Gastroesophageal sphincter (tissue), 4 donors: ENCODE results near the gene FMN2. TPM values are rescaled to one million over a fixed set of nuclear protein-coding genes. Genes with fewer than 3 reads are reported as not detected.
"Not testable (repeated sequence)": the region's sequence is repeated elsewhere in the genome, so short reads cannot be mapped to it uniquely, and the experiment has no call there.

Experiments used
- ATAC-seq: fragments of 150-250 bp; one replicate; pipeline ENCODE4 v1.9.1; 2016; ENCODE audit warnings: mild to moderate bottlenecking, moderate library complexity
- H3K27ac ChIP-seq, 4 donors: fragments of 200-600 bp; sonication (generic) in 3 of 4; 1 replicate in 3 of 4; 2 replicates in 1 of 4; pipeline ENCODE4 v1.5.1; 2016 to 2019
- H3K27me3 ChIP-seq: fragments of 200-600 bp; sonication (generic); one replicate; pipeline ENCODE4 v1.5.1; 2019
- H3K36me3 ChIP-seq, 2 donors: fragments of 200-600 bp; sonication (generic); one replicate each; pipeline ENCODE4 v1.5.1; 2019; ENCODE audit warnings: control low read depth in 1 of 2
- H3K4me1 ChIP-seq, 3 donors: fragments of 200-600 bp; sonication (generic); 1 replicate in 2 of 3; 2 replicates in 1 of 3; pipeline ENCODE4 v1.5.1; 2016 to 2019; ENCODE audit warnings: control low read depth in 2 of 3
- H3K4me3 ChIP-seq, 2 donors: fragments of 200-600 bp; sonication (generic); one replicate each; pipeline ENCODE4 v1.5.1; 2019; ENCODE audit warnings: mild to moderate bottlenecking in 1 of 2, moderate library complexity in 1 of 2
- H3K9me3 ChIP-seq, 3 donors: fragments of 200-600 bp; sonication (generic); one replicate each; pipeline ENCODE4 v1.5.1; 2017 to 2019; ENCODE audit warnings: control low read depth in 2 of 3
- EP300 ChIP-seq: sonication (generic); formaldehyde crosslinking; IDR thresholded peaks from one replicate; pipeline ENCODE4 v1.6.1; 2017; ENCODE audit warnings: antibody characterized with exemption, mild to moderate bottlenecking
- POLR2A ChIP-seq, 2 donors: fragments of 450-650 bp; IDR thresholded peaks; one replicate each; pipeline ENCODE4 v1.6.1; 2017; ENCODE audit warnings: antibody characterized with exemption in 2 of 2, mild to moderate bottlenecking in 2 of 2, moderate library complexity in 1 of 2
- POLR2AphosphoS5 ChIP-seq: sonication (generic); formaldehyde crosslinking; IDR thresholded peaks from one replicate; pipeline ENCODE4 v1.6.1; 2017; ENCODE audit warnings: antibody characterized with exemption
- WGBS, 2 donors: methylation state at CpG; one replicate each; pipeline ENCODE4 v1.1.5; 2018; ENCODE audit warnings: low coverage in 1 of 2; 5-methylcytosine and 5-hydroxymethylcytosine counted together
- total RNA-seq, 4 donors: library from RNA; depleted of rRNA; stranded (reverse); fragments of >200 nt; gene quantifications; one replicate each; pipeline ENCODE4 v1.1.0, GENCODE V29; 2016
- TF ChIP-seq, protein P1 (sequence below), 4 experiments: fragments of 200-600 bp in 2 of 4; fragments of 450-650 bp in 2 of 4; sonication (generic) in 1 of 4; IDR thresholded peaks; one replicate each; pipeline ENCODE4 v1.5.1; 2017 to 2019; ENCODE audit warnings: antibody characterized with exemption in 4 of 4, mild to moderate bottlenecking in 2 of 4, moderate library complexity in 2 of 4

The FMN2 gene
- total RNA-seq, 4 donors from 2014 or later, result 0.27 to 8.6 (median 2.7) TPM

GRCh38 chr1:240170806-240171205, 79.1 kb downstream of the FMN2 start:
- no peak for ATAC-seq
- 76 to 78% methylated on average over 4 to 5 of the region's 6 CpGs for WGBS, 2 donors
- H3K9me3 ChIP-seq, result peaks cover 0 to under 1% (median 0%) of the 10 kb centered on the region in 3 donors
- H3K27me3 ChIP-seq, result no peaks in the 10 kb centered on the region
- no peak overlapping the region for H3K4me3 ChIP-seq
- TF ChIP-seq EP300 (no peak), POLR2A (IDR thresholded peaks at IDR 0.05) (no peak), POLR2AphosphoS5 (no peak)
- TF ChIP-seq, protein P1, sequence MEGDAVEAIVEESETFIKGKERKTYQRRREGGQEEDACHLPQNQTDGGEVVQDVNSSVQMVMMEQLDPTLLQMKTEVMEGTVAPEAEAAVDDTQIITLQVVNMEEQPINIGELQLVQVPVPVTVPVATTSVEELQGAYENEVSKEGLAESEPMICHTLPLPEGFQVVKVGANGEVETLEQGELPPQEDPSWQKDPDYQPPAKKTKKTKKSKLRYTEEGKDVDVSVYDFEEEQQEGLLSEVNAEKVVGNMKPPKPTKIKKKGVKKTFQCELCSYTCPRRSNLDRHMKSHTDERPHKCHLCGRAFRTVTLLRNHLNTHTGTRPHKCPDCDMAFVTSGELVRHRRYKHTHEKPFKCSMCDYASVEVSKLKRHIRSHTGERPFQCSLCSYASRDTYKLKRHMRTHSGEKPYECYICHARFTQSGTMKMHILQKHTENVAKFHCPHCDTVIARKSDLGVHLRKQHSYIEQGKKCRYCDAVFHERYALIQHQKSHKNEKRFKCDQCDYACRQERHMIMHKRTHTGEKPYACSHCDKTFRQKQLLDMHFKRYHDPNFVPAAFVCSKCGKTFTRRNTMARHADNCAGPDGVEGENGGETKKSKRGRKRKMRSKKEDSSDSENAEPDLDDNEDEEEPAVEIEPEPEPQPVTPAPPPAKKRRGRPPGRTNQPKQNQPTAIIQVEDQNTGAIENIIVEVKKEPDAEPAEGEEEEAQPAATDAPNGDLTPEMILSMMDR (IDR thresholded peaks at IDR 0.05), result no peak
- no peaks in the 10 kb centered on the region for H3K4me1 ChIP-seq
- H3K27ac ChIP-seq, result no peak overlapping the region
- H3K36me3 ChIP-seq, result no peaks in the 10 kb centered on the region

DNA sequence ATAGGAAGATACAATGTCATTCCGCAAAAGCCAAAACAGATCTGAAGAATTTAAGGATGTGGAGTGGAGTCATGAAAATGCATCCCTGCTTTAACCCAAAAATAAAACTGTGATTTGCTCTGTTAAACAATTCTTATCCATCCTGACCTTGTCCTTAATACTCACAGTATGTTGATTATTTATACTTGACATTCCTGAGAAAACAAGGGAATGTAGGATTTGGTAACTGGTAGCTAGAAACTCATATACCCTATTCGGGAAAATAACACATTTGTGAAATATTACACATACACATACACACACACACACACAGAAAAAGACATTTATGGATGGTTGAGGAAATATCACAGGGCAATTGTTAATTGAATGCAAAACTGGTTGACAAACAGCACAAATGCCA, 80.2 kb downstream of the FMN2 start:
- 80 to 87% methylated on average over 2 of the region's 2 CpGs for WGBS, 2 donors

DNA sequence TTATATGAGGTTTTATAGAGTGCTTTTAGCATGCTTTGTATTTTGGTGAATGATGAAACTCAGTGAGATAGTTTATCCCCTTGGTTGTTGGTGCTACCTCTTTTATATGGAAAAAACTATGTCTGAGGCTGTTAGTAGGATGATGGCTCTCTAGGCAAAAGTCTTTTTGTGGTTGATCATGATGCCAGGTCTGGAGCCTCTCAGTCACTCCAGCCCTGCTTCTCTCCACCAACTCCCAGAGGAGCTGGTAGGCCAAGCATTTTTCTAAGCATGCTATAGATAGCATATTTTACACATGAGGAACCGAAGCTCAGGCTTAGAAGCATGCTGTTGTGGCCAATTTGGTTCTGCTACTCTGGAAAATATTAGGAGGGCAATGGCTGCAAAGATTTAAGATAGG, 82.2 kb downstream of the FMN2 start:
- 80% methylated on average over 1 of the region's 1 CpG; no CpG with 5 or more reads in 1 of the 2 donors for WGBS, 2 donors
- Histone ChIP-seq H3K4me1 (no peaks in the 10 kb centered on the region), H3K27ac (no peak overlapping the region), H3K27me3 (no peaks in the 10 kb centered on the region), H3K9me3 (no peaks in the 10 kb centered on the region), H3K36me3 (no peaks in the 10 kb centered on the region), H3K4me3 (no peak overlapping the region)
- TF ChIP-seq POLR2A (IDR thresholded peaks at IDR 0.05) (no peak), POLR2AphosphoS5 (no peak), EP300 (no peak)
- TF ChIP-seq, protein P1 (IDR thresholded peaks at IDR 0.05), result no peak
- ATAC-seq, result no peak

More for the DNA sequence above, 80.2 kb downstream of the FMN2 start:
- no peaks in the 10 kb centered on the region for H3K9me3 ChIP-seq
- no peak for ATAC-seq
- no peaks in the 10 kb centered on the region for H3K27me3 ChIP-seq
- H3K36me3 ChIP-seq, result no peaks in the 10 kb centered on the region
- no peaks in the 10 kb centered on the region for H3K4me1 ChIP-seq
- no peak overlapping the region for H3K4me3 ChIP-seq
- TF ChIP-seq, protein P1 (IDR thresholded peaks at IDR 0.05), result no peak
- TF ChIP-seq POLR2AphosphoS5 (no peak), POLR2A (IDR thresholded peaks at IDR 0.05) (no peak)
- H3K27ac ChIP-seq, result no peak overlapping the region

DNA sequence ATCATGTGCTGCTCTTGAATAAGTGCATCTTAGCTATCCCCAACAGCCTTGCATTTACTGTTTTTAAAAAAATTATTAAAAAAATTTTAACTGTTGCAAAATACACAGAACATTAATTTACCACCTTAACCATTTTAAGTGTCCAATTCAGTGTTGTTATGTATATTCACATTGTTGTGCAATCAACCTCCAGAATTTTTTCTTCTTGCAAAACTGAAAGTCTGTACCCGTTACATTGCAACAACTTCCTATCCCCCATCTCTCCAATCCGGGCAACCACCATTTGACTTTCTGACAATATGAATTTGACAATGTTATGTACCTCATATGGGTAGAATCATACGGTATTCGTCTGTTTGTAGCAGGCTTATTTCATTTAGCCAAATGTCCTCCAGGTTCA, 83.1 kb downstream of the FMN2 start:
- Histone ChIP-seq H3K4me1 (no peaks in the 10 kb centered on the region), H3K4me3 (no peak overlapping the region), H3K36me3 (no peaks in the 10 kb centered on the region), H3K27me3 (no peaks in the 10 kb centered on the region), H3K27ac (no peak overlapping the region), H3K9me3 (no peaks in the 10 kb centered on the region)
- 90 to 94% methylated on average over 4 of the region's 4 CpGs for WGBS, 2 donors
- no peak for ATAC-seq
- no peak for TF ChIP-seq POLR2A (IDR thresholded peaks at IDR 0.05)
- no peak for TF ChIP-seq EP300
- TF ChIP-seq, protein P1 (IDR thresholded peaks at IDR 0.05), result no peak
- TF ChIP-seq POLR2AphosphoS5, result no peak

- TF ChIP-seq POLR2AphosphoS5, result no peak
- TF ChIP-seq POLR2A (IDR thresholded peaks at IDR 0.05), result no peak
- no peak for TF ChIP-seq EP300
- TF ChIP-seq, protein P1 (IDR thresholded peaks at IDR 0.05), result no peak
- no peaks in the 10 kb centered on the region for H3K36me3 ChIP-seq
- no peaks in the 10 kb centered on the region for H3K9me3 ChIP-seq
- no peak overlapping the region for H3K27ac ChIP-seq
- no peaks in the 10 kb centered on the region for H3K4me1 ChIP-seq
- H3K4me3 ChIP-seq, result no peak overlapping the region
- H3K27me3 ChIP-seq, result no peaks in the 10 kb centered on the region
- ATAC-seq, result no peak
- 92 to 100% methylated on average over 2 to 5 of the region's 5 CpGs for WGBS, 2 donors
These were observed 86.7 kb downstream of the FMN2 start for GRCh38 chr1:240178366-240178765.

GRCh38 chr1:240184682-240185081, 93.0 kb downstream of the FMN2 start:
- H3K36me3 ChIP-seq, H3K4me3 ChIP-seq, ATAC-seq, H3K27ac ChIP-seq, H3K9me3 ChIP-seq, H3K4me1 ChIP-seq, H3K27me3 ChIP-seq: not testable (repeated sequence)
- 83 to 99% methylated on average over 5 of the region's 5 CpGs for WGBS, 2 donors
